Colonic mucosa (tissue), 4 donors: ENCODE results near the gene AKAP17A. TPM values are rescaled to one million over a fixed set of nuclear protein-coding genes. Genes with fewer than 3 reads are reported as not detected.

Source experiments
- DNase-seq: peaks from one replicate; pipeline ENCODE4 v3.0.0-alpha.2; 2020
- H3K27ac ChIP-seq: fragments of 200-600 bp; one replicate; pipeline ENCODE4 v1.8.0; 2021
- H3K27me3 ChIP-seq: fragments of 200-600 bp; one replicate; pipeline ENCODE4 v1.8.0; 2021
- H3K36me3 ChIP-seq: fragments of 200-600 bp; one replicate; pipeline ENCODE4 v1.8.0; 2021
- H3K4me1 ChIP-seq: fragments of 200-600 bp; one replicate; pipeline ENCODE4 v1.8.0; 2021; ENCODE audit warnings: mild to moderate bottlenecking
- H3K4me3 ChIP-seq: fragments of 200-600 bp; one replicate; pipeline ENCODE4 v1.8.0; 2021
- H3K9ac ChIP-seq, 2 donors: one replicate each; pipeline ENCODE4 v1.7.0; 2013; ENCODE audit warnings: control low read depth in 2 of 2, low read depth in 2 of 2, low read length in 2 of 2
- H3K9me3 ChIP-seq: fragments of 200-600 bp; one replicate; pipeline ENCODE4 v1.8.0; 2021
- CTCF ChIP-seq: fragments of 200-600 bp; IDR thresholded peaks from one replicate; pipeline ENCODE4 v1.8.0; 2022; ENCODE audit warnings: antibody characterized with exemption, mild to moderate bottlenecking
- intact Hi-C: fragments of 100-400 bp; cut with DNase I; formaldehyde crosslinking; loops from one replicate; pipeline ENCODE4 v1.14.1; 2022
- total RNA-seq, 2 donors: library from RNA; stranded (reverse); fragmentation: NEBNext Ultra II Directional in 1 of 2; extraction: Animal tissue kit (Norgen Biotek cat#: 25700) in 1 of 2; gene quantifications; one replicate each; pipeline ENCODE4 v1.2.1, GENCODE V29; 2021
- donor health status: healthy.
- donor health status: DM: no; HTN: no; CAD: no.
- donor health status: DM: no; HTN: no; CAD: no.

AKAP17A gene
- total RNA-seq, 2 donors from 2014 or later, result 42.4 to 44.6 TPM

GRCh38 chrX:1581132-1581531 lies 10.3 kb upstream of the AKAP17A start:
- no peak overlapping the region for H3K27ac ChIP-seq
- H3K27me3 ChIP-seq, result no peaks in the 10 kb centered on the region
- intact Hi-C loops, result no loop called here
- TF ChIP-seq CTCF, result peak; percentile 89
- no peak overlapping the region for H3K9ac ChIP-seq
- H3K4me3 ChIP-seq, result no peak overlapping the region
- no peaks in the 10 kb centered on the region for H3K36me3 ChIP-seq
- no peaks in the 10 kb centered on the region for H3K4me1 ChIP-seq
- no peaks in the 10 kb centered on the region for H3K9me3 ChIP-seq
- DNase-seq, result peak; percentile 71

GRCh38 chrX:1582686-1583437 lies 8.5 kb upstream of the AKAP17A start:
- no peak for DNase-seq
- TF ChIP-seq CTCF, result no peak

GRCh38 chrX:1584237-1585011 lies 7.0 kb upstream of the AKAP17A start:
- H3K4me3 ChIP-seq, result no peak overlapping the region
- no peaks in the 10 kb centered on the region for H3K27me3 ChIP-seq
- H3K9me3 ChIP-seq, result no peaks in the 10 kb centered on the region
- no peak overlapping the region for H3K27ac ChIP-seq
- DNase-seq, result no peak
- no peaks in the 10 kb centered on the region for H3K4me1 ChIP-seq
- TF ChIP-seq CTCF, result no peak
- H3K36me3 ChIP-seq, result no peaks in the 10 kb centered on the region
- intact Hi-C loops, result no loop called here
- H3K9ac ChIP-seq, result no peak overlapping the region

More at GRCh38 chrX:1582686-1583437, 8.5 kb upstream of the AKAP17A start:
- intact Hi-C loops, result no loop called here
- no peak overlapping the region for H3K4me3 ChIP-seq
- no peaks in the 10 kb centered on the region for H3K36me3 ChIP-seq
- no peaks in the 10 kb centered on the region for H3K4me1 ChIP-seq
- no peaks in the 10 kb centered on the region for H3K9me3 ChIP-seq
- no peak overlapping the region for H3K9ac ChIP-seq
- no peaks in the 10 kb centered on the region for H3K27me3 ChIP-seq
- H3K27ac ChIP-seq, result no peak overlapping the region

GRCh38 chrX:1587161-1587560 lies 4.2 kb upstream of the AKAP17A start:
- Histone ChIP-seq H3K36me3 (no peaks in the 10 kb centered on the region), H3K4me3 (no peak overlapping the region), H3K4me1 (no peaks in the 10 kb centered on the region), H3K9ac (no peak overlapping the region), H3K27me3 (no peaks in the 10 kb centered on the region), H3K27ac (no peak overlapping the region), H3K9me3 (no peaks in the 10 kb centered on the region)
- no peak for TF ChIP-seq CTCF
- intact Hi-C loops, result no loop called here
- peak; percentile 13 for DNase-seq

- H3K27ac ChIP-seq, result no peak overlapping the region
- no peak for DNase-seq
- H3K27me3 ChIP-seq, result no peaks in the 10 kb centered on the region
- H3K36me3 ChIP-seq, result peaks cover 8% of the 10 kb centered on the region
- H3K9me3 ChIP-seq, result no peaks in the 10 kb centered on the region
- H3K9ac ChIP-seq, result no peak overlapping the region
- peaks cover 7% of the 10 kb centered on the region for H3K4me1 ChIP-seq
- intact Hi-C loops, result loop anchor here (5.0 to 10.0 kb wide), 2 partner anchors 132 to 195 kb away; partner anchors contain the start of gene SLC25A6
- TF ChIP-seq CTCF, result no peak
- H3K4me3 ChIP-seq, result no peak overlapping the region
Observed at GRCh38 chrX:1589356-1590130, 1.9 kb upstream of the AKAP17A start.
